ENCODE results near the gene DLGAP4.
A peak's percentile ranks its signal among the peaks of the same experiment; 100 is the strongest.

Gene DLGAP4

GRCh38 chr20:36272547-36273220, 33.5 kb upstream of the DLGAP4 start:
- no peak overlapping the region for H3K4me3 ChIP-seq (ENCODE audit: low read depth, low read length)
- no peak for DNase-seq (ENCODE audit: low read depth)
- no peak for TF ChIP-seq CTCF (conservative IDR thresholded peaks at IDR 0.05; ENCODE audit: low read depth, low read length)

- DNase-seq (ENCODE audit: low read depth) = peak; percentile 45
- no peak overlapping the region for H3K4me3 ChIP-seq (ENCODE audit: low read depth, low read length)
- TF ChIP-seq CTCF (conservative IDR thresholded peaks at IDR 0.05; ENCODE audit: low read depth, low read length) = peak; percentile 67
Observed at GRCh38 chr20:36273414-36274180, 32.5 kb upstream of the DLGAP4 start.

GRCh38 chr20:36274181-36274841, 31.8 kb upstream of the DLGAP4 start:
- TF ChIP-seq CTCF (conservative IDR thresholded peaks at IDR 0.05; ENCODE audit: low read depth, low read length) = no peak
- H3K4me3 ChIP-seq (ENCODE audit: low read depth, low read length) = no peak overlapping the region

GRCh38 chr20:36275011-36275410, 31.1 kb upstream of the DLGAP4 start:
- no peak for DNase-seq (ENCODE audit: low read depth)
- H3K4me3 ChIP-seq (ENCODE audit: low read depth, low read length) = no peak overlapping the region
- no peak for TF ChIP-seq CTCF (conservative IDR thresholded peaks at IDR 0.05; ENCODE audit: low read depth, low read length)

More at GRCh38 chr20:36274181-36274841, 31.8 kb upstream of the DLGAP4 start:
- no peak for DNase-seq (ENCODE audit: low read depth)

- H3K4me3 ChIP-seq (ENCODE audit: low read depth, low read length) = no peak overlapping the region
- no peak for DNase-seq (ENCODE audit: low read depth)
- no peak for TF ChIP-seq CTCF (conservative IDR thresholded peaks at IDR 0.05; ENCODE audit: low read depth, low read length)
Observed at GRCh38 chr20:36275441-36276189, 30.5 kb upstream of the DLGAP4 start.

GRCh38 chr20:36277546-36277945, 28.6 kb upstream of the DLGAP4 start:
- no peak for TF ChIP-seq CTCF (conservative IDR thresholded peaks at IDR 0.05; ENCODE audit: low read depth, low read length)
- no peak for DNase-seq (ENCODE audit: low read depth)
- no peak overlapping the region for H3K4me3 ChIP-seq (ENCODE audit: low read depth, low read length)
